ENCODE results near the gene PASK.

Gene PASK

GRCh38 chr2:241133436-241133820 lies 15.8 kb downstream of the PASK start:
- DNase-seq (ENCODE audit: low spot score): no peak

GRCh38 chr2:241132538-241133435 lies 16.5 kb downstream of the PASK start:
- Histone ChIP-seq H3K4me3 (ENCODE audit: low read length in 2 of 2) (no peak overlapping the region), H3K27ac (replicated peaks; ENCODE audit: low read length) (no peak overlapping the region), H3K4me2 (ENCODE audit: insufficient read depth, low read length, poor library complexity, severe bottlenecking) (no peak overlapping the region), H3K14ac (ENCODE audit: low read length) (no peak overlapping the region), H2AFZ (ENCODE audit: low read length) (no peak overlapping the region), H2BK15ac (ENCODE audit: low read length) (no peak overlapping the region), H2BK5ac (ENCODE audit: low read length) (peak overlapping the region; percentile 18), H2BK120ac (ENCODE audit: low read depth, low read length) (no peak overlapping the region), H2AK5ac (ENCODE audit: low read depth, low read length) (no peak overlapping the region), H3K36me3 (replicated peaks in 1 of 2; ENCODE audit: control insufficient read depth in 2 of 2, insufficient read depth in 2 of 2, low read length in 2 of 2) (peaks cover 6 to 89% of the 10 kb centered on the region in 2 donors), H2BK12ac (ENCODE audit: low read length) (no peak overlapping the region), H3K27me3 (ENCODE audit: control insufficient read depth in 3 of 3, insufficient read depth in 3 of 3, low read depth in 1 of 3, low read length in 3 of 3) (no peaks in the 10 kb centered on the region), H3K23ac (ENCODE audit: low read depth, low read length, poor library complexity) (no peak overlapping the region), H3K18ac (ENCODE audit: low read length) (no peak overlapping the region), H3K9me3 (replicated peaks in 1 of 2; ENCODE audit: control insufficient read depth in 2 of 2, insufficient read depth in 1 of 2, low read depth in 1 of 2, low read length in 2 of 2) (peaks cover 0 to 2% of the 10 kb centered on the region in 2 donors), H3K4ac (ENCODE audit: low read length) (no peak overlapping the region), H3K4me1 (ENCODE audit: control insufficient read depth in 2 of 2, insufficient read depth in 1 of 2, low read depth in 1 of 2, low read length in 2 of 2) (no peaks in the 10 kb centered on the region), H3K9ac (ENCODE audit: low read depth, low read length, poor library complexity) (no peak overlapping the region), H4K91ac (ENCODE audit: low read depth, low read length, poor library complexity) (no peak overlapping the region), H4K8ac (ENCODE audit: low read depth, low read length) (no peak overlapping the region), H3K79me1 (ENCODE audit: low read depth, low read length) (peaks cover 2% of the 10 kb centered on the region)
- DNase-seq (ENCODE audit: low spot score): no peak
- no CpG with 5 or more reads among the region's 14 CpGs for WGBS, 2 donors (ENCODE audit: extremely low coverage in 2 of 2, insufficient read length in 2 of 2, insufficient replicate concordance in 1 of 2)

More at GRCh38 chr2:241133436-241133820, 15.8 kb downstream of the PASK start:
- no peaks in the 10 kb centered on the region for H3K4me1 ChIP-seq (ENCODE audit: control insufficient read depth in 2 of 2, insufficient read depth in 1 of 2, low read depth in 1 of 2, low read length in 2 of 2)
- H3K27me3 ChIP-seq (ENCODE audit: control insufficient read depth in 3 of 3, insufficient read depth in 3 of 3, low read depth in 1 of 3, low read length in 3 of 3): no peaks in the 10 kb centered on the region
- H3K36me3 ChIP-seq (replicated peaks in 1 of 2; ENCODE audit: control insufficient read depth in 2 of 2, insufficient read depth in 2 of 2, low read length in 2 of 2): peaks cover 6 to 95% of the 10 kb centered on the region in 2 donors
- no peak overlapping the region for H2BK120ac ChIP-seq (ENCODE audit: low read depth, low read length)
- H3K14ac ChIP-seq (ENCODE audit: low read length): peak overlapping the region; percentile 50
- peak overlapping the region; percentile 42 for H3K18ac ChIP-seq (ENCODE audit: low read length)
- peak overlapping the region; percentile 9 for H4K8ac ChIP-seq (ENCODE audit: low read depth, low read length)
- no peak overlapping the region for H3K9ac ChIP-seq (ENCODE audit: low read depth, low read length, poor library complexity)
- no peak overlapping the region for H3K4ac ChIP-seq (ENCODE audit: low read length)
- no peak overlapping the region for H3K4me3 ChIP-seq (ENCODE audit: low read length in 2 of 2)
- no peak overlapping the region for H2BK12ac ChIP-seq (ENCODE audit: low read length)
- no CpG with 5 or more reads among the region's 10 CpGs for WGBS, 2 donors (ENCODE audit: extremely low coverage in 2 of 2, insufficient read length in 2 of 2, insufficient replicate concordance in 1 of 2)
- H3K23ac ChIP-seq (ENCODE audit: low read depth, low read length, poor library complexity): peak overlapping the region; percentile 90
- no peak overlapping the region for H4K91ac ChIP-seq (ENCODE audit: low read depth, low read length, poor library complexity)
- peaks cover 5% of the 10 kb centered on the region for H3K79me1 ChIP-seq (ENCODE audit: low read depth, low read length)
- H3K27ac ChIP-seq (replicated peaks; ENCODE audit: low read length): no peak overlapping the region
- no peak overlapping the region for H2AFZ ChIP-seq (ENCODE audit: low read length)
- peaks cover 0 to 2% of the 10 kb centered on the region in 2 donors for H3K9me3 ChIP-seq (replicated peaks in 1 of 2; ENCODE audit: control insufficient read depth in 2 of 2, insufficient read depth in 1 of 2, low read depth in 1 of 2, low read length in 2 of 2)
- no peak overlapping the region for H2AK5ac ChIP-seq (ENCODE audit: low read depth, low read length)
- H3K4me2 ChIP-seq (ENCODE audit: insufficient read depth, low read length, poor library complexity, severe bottlenecking): no peak overlapping the region
- peak overlapping the region; percentile 18 for H2BK5ac ChIP-seq (ENCODE audit: low read length)
- H2BK15ac ChIP-seq (ENCODE audit: low read length): no peak overlapping the region

GRCh38 chr2:241131531-241131930 lies 17.7 kb downstream of the PASK start:
- no peak for DNase-seq (ENCODE audit: low spot score)
- H3K9me3 ChIP-seq (replicated peaks in 1 of 2; ENCODE audit: control insufficient read depth in 2 of 2, insufficient read depth in 1 of 2, low read depth in 1 of 2, low read length in 2 of 2): peaks cover 0 to 2% of the 10 kb centered on the region in 2 donors
- no peak overlapping the region for H3K18ac ChIP-seq (ENCODE audit: low read length)
- no peak overlapping the region for H2AFZ ChIP-seq (ENCODE audit: low read length)
- H4K8ac ChIP-seq (ENCODE audit: low read depth, low read length): no peak overlapping the region
- H3K79me1 ChIP-seq (ENCODE audit: low read depth, low read length): peaks cover 2% of the 10 kb centered on the region
- H4K91ac ChIP-seq (ENCODE audit: low read depth, low read length, poor library complexity): no peak overlapping the region
- no peak overlapping the region for H3K4ac ChIP-seq (ENCODE audit: low read length)
- no peak overlapping the region for H2BK120ac ChIP-seq (ENCODE audit: low read depth, low read length)
- H3K9ac ChIP-seq (ENCODE audit: low read depth, low read length, poor library complexity): no peak overlapping the region
- no peaks in the 10 kb centered on the region for H3K27me3 ChIP-seq (ENCODE audit: control insufficient read depth in 3 of 3, insufficient read depth in 3 of 3, low read depth in 1 of 3, low read length in 3 of 3)
- no peak overlapping the region for H3K4me2 ChIP-seq (ENCODE audit: insufficient read depth, low read length, poor library complexity, severe bottlenecking)
- H2BK12ac ChIP-seq (ENCODE audit: low read length): no peak overlapping the region
- no peak overlapping the region for H2BK5ac ChIP-seq (ENCODE audit: low read length)
- H3K14ac ChIP-seq (ENCODE audit: low read length): no peak overlapping the region
- H3K36me3 ChIP-seq (replicated peaks in 1 of 2; ENCODE audit: control insufficient read depth in 2 of 2, insufficient read depth in 2 of 2, low read length in 2 of 2): peaks cover 2 to 85% of the 10 kb centered on the region in 2 donors
- no peak overlapping the region for H2BK15ac ChIP-seq (ENCODE audit: low read length)
- no peak overlapping the region for H3K4me3 ChIP-seq (ENCODE audit: low read length in 2 of 2)
- H3K27ac ChIP-seq (replicated peaks; ENCODE audit: low read length): no peak overlapping the region
- no peaks in the 10 kb centered on the region for H3K4me1 ChIP-seq (ENCODE audit: control insufficient read depth in 2 of 2, insufficient read depth in 1 of 2, low read depth in 1 of 2, low read length in 2 of 2)
- WGBS, 2 donors (ENCODE audit: extremely low coverage in 2 of 2, insufficient read length in 2 of 2, insufficient replicate concordance in 1 of 2): no CpG with 5 or more reads among the region's 7 CpGs
- peak overlapping the region; percentile 86 for H3K23ac ChIP-seq (ENCODE audit: low read depth, low read length, poor library complexity)
- no peak overlapping the region for H2AK5ac ChIP-seq (ENCODE audit: low read depth, low read length)

GRCh38 chr2:241130316-241130715 lies 19.0 kb downstream of the PASK start:
- Histone ChIP-seq H2BK15ac (ENCODE audit: low read length) (no peak overlapping the region), H3K36me3 (replicated peaks in 1 of 2; ENCODE audit: control insufficient read depth in 2 of 2, insufficient read depth in 2 of 2, low read length in 2 of 2) (peaks cover 8 to 84% of the 10 kb centered on the region in 2 donors), H2AK5ac (ENCODE audit: low read depth, low read length) (no peak overlapping the region), H4K8ac (ENCODE audit: low read depth, low read length) (no peak overlapping the region), H3K27me3 (ENCODE audit: control insufficient read depth in 3 of 3, insufficient read depth in 3 of 3, low read depth in 1 of 3, low read length in 3 of 3) (no peaks in the 10 kb centered on the region), H3K4me2 (ENCODE audit: insufficient read depth, low read length, poor library complexity, severe bottlenecking) (no peak overlapping the region), H4K91ac (ENCODE audit: low read depth, low read length, poor library complexity) (no peak overlapping the region), H3K27ac (replicated peaks; ENCODE audit: low read length) (no peak overlapping the region), H3K79me1 (ENCODE audit: low read depth, low read length) (peaks cover 2% of the 10 kb centered on the region), H3K18ac (ENCODE audit: low read length) (no peak overlapping the region), H2BK12ac (ENCODE audit: low read length) (no peak overlapping the region), H3K4ac (ENCODE audit: low read length) (no peak overlapping the region), H2AFZ (ENCODE audit: low read length) (no peak overlapping the region), H3K4me1 (ENCODE audit: control insufficient read depth in 2 of 2, insufficient read depth in 1 of 2, low read depth in 1 of 2, low read length in 2 of 2) (no peaks in the 10 kb centered on the region), H3K4me3 (ENCODE audit: low read length in 2 of 2) (no peak overlapping the region), H3K9me3 (replicated peaks in 1 of 2; ENCODE audit: control insufficient read depth in 2 of 2, insufficient read depth in 1 of 2, low read depth in 1 of 2, low read length in 2 of 2) (peaks cover 0 to 2% of the 10 kb centered on the region in 2 donors), H2BK5ac (ENCODE audit: low read length) (no peak overlapping the region), H3K14ac (ENCODE audit: low read length) (no peak overlapping the region), H3K23ac (ENCODE audit: low read depth, low read length, poor library complexity) (no peak overlapping the region), H3K9ac (ENCODE audit: low read depth, low read length, poor library complexity) (no peak overlapping the region), H2BK120ac (ENCODE audit: low read depth, low read length) (no peak overlapping the region)
- no peak for DNase-seq (ENCODE audit: low spot score)
- no CpG with 5 or more reads among the region's 16 CpGs for WGBS, 2 donors (ENCODE audit: extremely low coverage in 2 of 2, insufficient read length in 2 of 2, insufficient replicate concordance in 1 of 2)
